ENCODE measurements around the gene CTR9. TPM values are rescaled to one million over a fixed set of nuclear protein-coding genes. Genes with fewer than 3 reads are reported as not detected.

The CTR9 gene
- total RNA-seq, 1 donor from 2014 or later, result 28.0 TPM

- Mint-ChIP-seq H3K4me1 (ENCODE audit: unreplicated experiment) (no peaks in the 10 kb centered on the region), H3K36me3 (ENCODE audit: unreplicated experiment) (no peaks in the 10 kb centered on the region), H3K4me3 (ENCODE audit: unreplicated experiment) (no peak overlapping the region), H3K27ac (ENCODE audit: unreplicated experiment) (no peak overlapping the region), H3K9me3 (ENCODE audit: unreplicated experiment) (no peaks in the 10 kb centered on the region), H3K27me3 (ENCODE audit: unreplicated experiment) (no peaks in the 10 kb centered on the region)
- no peak for TF ChIP-seq CTCF (IDR thresholded peaks at IDR 0.05)
- no peak for DNase-seq (ENCODE audit: extremely low spot score, unreplicated experiment)
These were observed 35.4 kb downstream of the CTR9 start for GRCh38 chr11:10786451-10786850.

GRCh38 chr11:10792385-10793068, 41.5 kb downstream of the CTR9 start:
- no peaks in the 10 kb centered on the region for H3K9me3 Mint-ChIP-seq (ENCODE audit: unreplicated experiment)
- H3K27me3 Mint-ChIP-seq (ENCODE audit: unreplicated experiment), result no peaks in the 10 kb centered on the region
- no peak overlapping the region for H3K27ac Mint-ChIP-seq (ENCODE audit: unreplicated experiment)
- no peak overlapping the region for H3K4me3 Mint-ChIP-seq (ENCODE audit: unreplicated experiment)
- H3K4me1 Mint-ChIP-seq (ENCODE audit: unreplicated experiment), result peaks cover 4% of the 10 kb centered on the region
- TF ChIP-seq CTCF (IDR thresholded peaks at IDR 0.05), result peak; percentile 92
- DNase-seq (ENCODE audit: extremely low spot score, unreplicated experiment), result peak; percentile 94
- peaks cover 11% of the 10 kb centered on the region for H3K36me3 Mint-ChIP-seq (ENCODE audit: unreplicated experiment)

- no peaks in the 10 kb centered on the region for H3K27me3 Mint-ChIP-seq (ENCODE audit: unreplicated experiment)
- TF ChIP-seq CTCF (IDR thresholded peaks at IDR 0.05), result no peak
- H3K4me1 Mint-ChIP-seq (ENCODE audit: unreplicated experiment), result peaks cover 4% of the 10 kb centered on the region
- DNase-seq (ENCODE audit: extremely low spot score, unreplicated experiment), result no peak
- no peak overlapping the region for H3K4me3 Mint-ChIP-seq (ENCODE audit: unreplicated experiment)
- peaks cover 20% of the 10 kb centered on the region for H3K36me3 Mint-ChIP-seq (ENCODE audit: unreplicated experiment)
- H3K27ac Mint-ChIP-seq (ENCODE audit: unreplicated experiment), result no peak overlapping the region
- H3K9me3 Mint-ChIP-seq (ENCODE audit: unreplicated experiment), result no peaks in the 10 kb centered on the region
These were observed 42.6 kb downstream of the CTR9 start for GRCh38 chr11:10793470-10794255.

- H3K4me3 Mint-ChIP-seq (ENCODE audit: unreplicated experiment), result no peak overlapping the region
- DNase-seq (ENCODE audit: extremely low spot score, unreplicated experiment), result no peak
- H3K9me3 Mint-ChIP-seq (ENCODE audit: unreplicated experiment), result no peaks in the 10 kb centered on the region
- H3K27me3 Mint-ChIP-seq (ENCODE audit: unreplicated experiment), result no peaks in the 10 kb centered on the region
- no peak for TF ChIP-seq CTCF (IDR thresholded peaks at IDR 0.05)
- no peak overlapping the region for H3K27ac Mint-ChIP-seq (ENCODE audit: unreplicated experiment)
- peaks cover 5% of the 10 kb centered on the region for H3K4me1 Mint-ChIP-seq (ENCODE audit: unreplicated experiment)
- H3K36me3 Mint-ChIP-seq (ENCODE audit: unreplicated experiment), result peaks cover 46% of the 10 kb centered on the region
These were observed 45.1 kb downstream of the CTR9 start for GRCh38 chr11:10796191-10796590.

GRCh38 chr11:10797001-10797400, 46.0 kb downstream of the CTR9 start:
- H3K36me3 Mint-ChIP-seq (ENCODE audit: unreplicated experiment), result peaks cover 54% of the 10 kb centered on the region
- peaks cover 9% of the 10 kb centered on the region for H3K4me1 Mint-ChIP-seq (ENCODE audit: unreplicated experiment)
- no peak overlapping the region for H3K4me3 Mint-ChIP-seq (ENCODE audit: unreplicated experiment)
- H3K27ac Mint-ChIP-seq (ENCODE audit: unreplicated experiment), result no peak overlapping the region
- TF ChIP-seq CTCF (IDR thresholded peaks at IDR 0.05), result no peak
- no peaks in the 10 kb centered on the region for H3K9me3 Mint-ChIP-seq (ENCODE audit: unreplicated experiment)
- no peaks in the 10 kb centered on the region for H3K27me3 Mint-ChIP-seq (ENCODE audit: unreplicated experiment)
- no peak for DNase-seq (ENCODE audit: extremely low spot score, unreplicated experiment)
